ENCODE results near the gene UTP15. TPM values are rescaled to one million over a fixed set of nuclear protein-coding genes. Genes with fewer than 3 reads are reported as not detected.
A peak's percentile ranks its signal among the peaks of the same experiment; 100 is the strongest.

Gene UTP15
- total and polyA plus RNA-seq, 2 donors (not counting 1 experiment from before 2014, with no cell fraction given) = 13.2 to 17.0 TPM

DNA sequence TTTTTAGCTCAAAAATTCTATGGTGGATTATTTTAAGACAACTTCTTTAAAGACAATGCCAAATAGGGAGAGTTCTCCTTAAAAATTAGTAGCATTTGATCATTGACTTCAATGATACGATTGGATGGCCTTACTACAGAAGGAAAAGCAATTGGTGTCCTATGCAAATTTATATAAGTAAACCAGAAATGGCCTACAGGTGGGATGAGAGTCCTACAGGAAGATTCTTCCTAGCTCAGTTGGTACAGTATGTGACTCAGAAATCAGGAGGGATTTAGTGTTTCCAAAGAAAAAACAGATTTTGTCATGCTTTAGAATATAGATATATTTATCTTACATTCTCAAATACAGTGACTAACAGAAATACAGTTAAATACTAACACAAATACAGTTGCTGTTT lies 6.6 kb upstream of the UTP15 start:
- H3K4me3 ChIP-seq (replicated peaks in 1 of 4; ENCODE audit: control extremely low read depth in 1 of 4, insufficient read depth in 1 of 4, low read depth in 3 of 4, low read length in 4 of 4) = no peak overlapping the region
- H3K9ac ChIP-seq (ENCODE audit: insufficient read depth, low read length) = no peak overlapping the region
- no peak overlapping the region for H3K27ac ChIP-seq (ENCODE audit: insufficient read depth, low read length)
- H4K20me1 ChIP-seq (ENCODE audit: control insufficient read depth, extremely low read depth, insufficient read depth, low read length) = no peaks in the 10 kb centered on the region
- TF ChIP-seq, protein P1, sequence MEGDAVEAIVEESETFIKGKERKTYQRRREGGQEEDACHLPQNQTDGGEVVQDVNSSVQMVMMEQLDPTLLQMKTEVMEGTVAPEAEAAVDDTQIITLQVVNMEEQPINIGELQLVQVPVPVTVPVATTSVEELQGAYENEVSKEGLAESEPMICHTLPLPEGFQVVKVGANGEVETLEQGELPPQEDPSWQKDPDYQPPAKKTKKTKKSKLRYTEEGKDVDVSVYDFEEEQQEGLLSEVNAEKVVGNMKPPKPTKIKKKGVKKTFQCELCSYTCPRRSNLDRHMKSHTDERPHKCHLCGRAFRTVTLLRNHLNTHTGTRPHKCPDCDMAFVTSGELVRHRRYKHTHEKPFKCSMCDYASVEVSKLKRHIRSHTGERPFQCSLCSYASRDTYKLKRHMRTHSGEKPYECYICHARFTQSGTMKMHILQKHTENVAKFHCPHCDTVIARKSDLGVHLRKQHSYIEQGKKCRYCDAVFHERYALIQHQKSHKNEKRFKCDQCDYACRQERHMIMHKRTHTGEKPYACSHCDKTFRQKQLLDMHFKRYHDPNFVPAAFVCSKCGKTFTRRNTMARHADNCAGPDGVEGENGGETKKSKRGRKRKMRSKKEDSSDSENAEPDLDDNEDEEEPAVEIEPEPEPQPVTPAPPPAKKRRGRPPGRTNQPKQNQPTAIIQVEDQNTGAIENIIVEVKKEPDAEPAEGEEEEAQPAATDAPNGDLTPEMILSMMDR (conservative IDR thresholded peaks at IDR 0.05 in 1 of 2, IDR thresholded peaks at IDR 0.05 in 1 of 2; ENCODE audit: low read depth in 1 of 2, low read length in 2 of 2) = no peak
- no peak for TF ChIP-seq EZH2 (IDR thresholded peaks at IDR 0.05; ENCODE audit: low read length, missing control alignments)
- H2AFZ ChIP-seq (ENCODE audit: low read length) = no peak overlapping the region
- no peaks in the 10 kb centered on the region for H3K79me2 ChIP-seq (ENCODE audit: control insufficient read depth, insufficient read depth, low read length)
- DNase-seq (ENCODE audit: low read depth in 2 of 2) = no peak
- H3K9me3 ChIP-seq (ENCODE audit: control insufficient read depth, insufficient read depth, low read depth, low read length) = no peaks in the 10 kb centered on the region
- no peaks in the 10 kb centered on the region for H3K27me3 ChIP-seq (ENCODE audit: control insufficient read depth, insufficient read depth, low read length)
- H3K36me3 ChIP-seq (ENCODE audit: control insufficient read depth, insufficient read depth, low read length) = peaks cover 6% of the 10 kb centered on the region
- H3K4me2 ChIP-seq (ENCODE audit: extremely low read depth, insufficient read depth, low read length) = no peak overlapping the region
- no peaks in the 10 kb centered on the region for H3K4me1 ChIP-seq (ENCODE audit: control insufficient read depth, extremely low read depth, insufficient read depth, low read length)

DNA sequence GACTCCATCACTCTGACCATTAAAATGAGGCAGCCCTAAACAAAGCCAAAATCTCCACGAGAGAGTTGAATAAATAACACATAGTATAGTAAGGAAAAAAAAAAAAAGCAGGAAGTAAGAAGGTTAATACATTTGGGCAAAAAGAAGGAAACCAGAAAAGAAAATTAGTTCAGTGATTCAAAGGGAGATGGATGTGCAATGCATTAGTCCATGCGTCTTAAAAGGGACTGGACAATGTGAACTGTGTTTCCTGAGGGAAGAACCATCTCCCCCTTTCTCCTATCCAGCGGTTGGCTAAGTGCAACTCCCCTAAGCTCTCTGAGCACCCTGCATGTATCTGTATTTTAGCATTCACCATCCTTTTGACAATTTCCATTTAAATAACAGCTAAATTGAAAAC lies 1.5 kb upstream of the UTP15 start:
- Histone ChIP-seq H3K27ac (ENCODE audit: insufficient read depth, low read length) (peak overlapping the region; percentile 97), H3K79me2 (ENCODE audit: control insufficient read depth, insufficient read depth, low read length) (peaks cover 37% of the 10 kb centered on the region), H3K27me3 (ENCODE audit: control insufficient read depth, insufficient read depth, low read length) (no peaks in the 10 kb centered on the region), H3K36me3 (ENCODE audit: control insufficient read depth, insufficient read depth, low read length) (peaks cover 2% of the 10 kb centered on the region), H3K4me2 (ENCODE audit: extremely low read depth, insufficient read depth, low read length) (peak overlapping the region; percentile 97), H2AFZ (ENCODE audit: low read length) (no peak overlapping the region), H3K9me3 (ENCODE audit: control insufficient read depth, insufficient read depth, low read depth, low read length) (no peaks in the 10 kb centered on the region), H4K20me1 (ENCODE audit: control insufficient read depth, extremely low read depth, insufficient read depth, low read length) (no peaks in the 10 kb centered on the region), H3K4me1 (ENCODE audit: control insufficient read depth, extremely low read depth, insufficient read depth, low read length) (peaks cover 5% of the 10 kb centered on the region), H3K9ac (ENCODE audit: insufficient read depth, low read length) (no peak overlapping the region), H3K4me3 (replicated peaks in 1 of 4; ENCODE audit: control extremely low read depth in 1 of 4, insufficient read depth in 1 of 4, low read depth in 3 of 4, low read length in 4 of 4) (peak overlapping the region; percentile 80 to 95 (median 90))
- TF ChIP-seq, protein P1 (conservative IDR thresholded peaks at IDR 0.05 in 1 of 2, IDR thresholded peaks at IDR 0.05 in 1 of 2; ENCODE audit: low read depth in 1 of 2, low read length in 2 of 2) = no peak
- no peak for TF ChIP-seq EZH2 (IDR thresholded peaks at IDR 0.05; ENCODE audit: low read length, missing control alignments)
- peak in 1 of 2 donors; percentile 17 for DNase-seq (ENCODE audit: low read depth in 2 of 2)

DNA sequence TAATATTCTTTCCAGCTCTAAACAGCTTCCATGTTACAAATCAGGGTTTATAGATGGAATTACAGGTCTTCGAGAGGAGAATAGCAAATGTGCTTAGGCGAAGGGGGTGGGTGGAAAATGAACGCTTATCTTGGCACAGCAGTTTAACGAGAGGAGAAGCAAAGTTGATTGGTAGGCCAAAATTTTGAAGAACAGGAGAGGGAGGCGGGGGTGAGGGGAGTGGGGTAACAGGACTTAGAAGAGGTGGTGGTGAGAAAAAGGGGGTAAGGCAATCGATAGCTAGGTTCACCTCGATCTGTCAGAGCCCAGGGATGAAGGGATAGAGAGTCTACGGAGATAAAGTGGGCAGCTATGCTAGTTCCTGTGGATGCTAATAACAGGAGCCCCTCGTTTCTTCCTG lies 868 bp upstream of the UTP15 start:
- Histone ChIP-seq H3K79me2 (ENCODE audit: control insufficient read depth, insufficient read depth, low read length) (peaks cover 37% of the 10 kb centered on the region), H3K9me3 (ENCODE audit: control insufficient read depth, insufficient read depth, low read depth, low read length) (no peaks in the 10 kb centered on the region), H3K27me3 (ENCODE audit: control insufficient read depth, insufficient read depth, low read length) (no peaks in the 10 kb centered on the region), H3K4me1 (ENCODE audit: control insufficient read depth, extremely low read depth, insufficient read depth, low read length) (peaks cover 5% of the 10 kb centered on the region), H3K9ac (ENCODE audit: insufficient read depth, low read length) (peak overlapping the region; percentile 97), H3K36me3 (ENCODE audit: control insufficient read depth, insufficient read depth, low read length) (peaks cover 2% of the 10 kb centered on the region), H3K27ac (ENCODE audit: insufficient read depth, low read length) (peak overlapping the region; percentile 97), H3K4me2 (ENCODE audit: extremely low read depth, insufficient read depth, low read length) (peak overlapping the region; percentile 97), H4K20me1 (ENCODE audit: control insufficient read depth, extremely low read depth, insufficient read depth, low read length) (no peaks in the 10 kb centered on the region), H2AFZ (ENCODE audit: low read length) (peak overlapping the region; percentile 82), H3K4me3 (replicated peaks in 1 of 4; ENCODE audit: control extremely low read depth in 1 of 4, insufficient read depth in 1 of 4, low read depth in 3 of 4, low read length in 4 of 4) (peak overlapping the region; percentile 80 to 95 (median 90))
- TF ChIP-seq EZH2 (IDR thresholded peaks at IDR 0.05; ENCODE audit: low read length, missing control alignments) = no peak
- TF ChIP-seq, protein P1 (conservative IDR thresholded peaks at IDR 0.05 in 1 of 2, IDR thresholded peaks at IDR 0.05 in 1 of 2; ENCODE audit: low read depth in 1 of 2, low read length in 2 of 2) = no peak
- peak; percentile 19 to 31 for DNase-seq (ENCODE audit: low read depth in 2 of 2)
